RWPE2 (cell line): ENCODE data around the gene ANO7.

ENCODE experiments used
- ATAC-seq: fragments of 200-7000 bp; cut with Tn5 transposase; 3 replicates; pipeline ENCODE4 v1.9.1; 2021; ENCODE audit warnings: low read depth
- DNase-seq: peaks from one replicate; pipeline ENCODE4 v3.0.0-alpha.2; 2020; ENCODE audit warnings: low spot score
- H3K27ac ChIP-seq: fragments of 450-650 bp; 2 replicates; pipeline ENCODE4 v1.5.1; 2017; ENCODE audit warnings: mild to moderate bottlenecking; ENCODE audit not compliant: poor library complexity, severe bottlenecking
- H3K27me3 ChIP-seq: fragments of 250-450 bp; sonication (Bioruptor Pico); 2 replicates; pipeline ENCODE4 v1.5.1; 2021; ENCODE audit warnings: mild to moderate bottlenecking, moderate library complexity; ENCODE audit not compliant: insufficient read depth, poor library complexity, severe bottlenecking
- H3K36me3 ChIP-seq: fragments of 250-450 bp; sonication (Bioruptor Pico); 2 replicates; pipeline ENCODE4 v1.5.1; 2020; ENCODE audit warnings: low read depth, mild to moderate bottlenecking, moderate library complexity
- H3K4me1 ChIP-seq: fragments of 250-450 bp; sonication (Bioruptor Pico); 2 replicates; pipeline ENCODE4 v1.5.1; 2021; ENCODE audit warnings: mild to moderate bottlenecking, moderate library complexity; ENCODE audit not compliant: insufficient read depth, poor library complexity, severe bottlenecking
- H3K4me3 ChIP-seq: fragments of 250-450 bp; sonication (Bioruptor Pico); 2 replicates; pipeline ENCODE4 v1.5.1; 2021; ENCODE audit warnings: mild to moderate bottlenecking, moderate library complexity; ENCODE audit not compliant: severe bottlenecking
- H3K9me3 ChIP-seq: fragments of 250-450 bp; sonication (Bioruptor Pico); 2 replicates; pipeline ENCODE4 v1.5.1; 2021; ENCODE audit warnings: mild to moderate bottlenecking, moderate library complexity; ENCODE audit not compliant: severe bottlenecking
- TF ChIP-seq, protein P1 (sequence below): fragments of 450-650 bp; IDR thresholded peaks from one replicate; pipeline ENCODE4 v1.5.1; 2017; ENCODE audit warnings: mild to moderate bottlenecking, moderate library complexity; ENCODE audit not compliant: poor library complexity, severe bottlenecking

The ANO7 gene

DNA sequence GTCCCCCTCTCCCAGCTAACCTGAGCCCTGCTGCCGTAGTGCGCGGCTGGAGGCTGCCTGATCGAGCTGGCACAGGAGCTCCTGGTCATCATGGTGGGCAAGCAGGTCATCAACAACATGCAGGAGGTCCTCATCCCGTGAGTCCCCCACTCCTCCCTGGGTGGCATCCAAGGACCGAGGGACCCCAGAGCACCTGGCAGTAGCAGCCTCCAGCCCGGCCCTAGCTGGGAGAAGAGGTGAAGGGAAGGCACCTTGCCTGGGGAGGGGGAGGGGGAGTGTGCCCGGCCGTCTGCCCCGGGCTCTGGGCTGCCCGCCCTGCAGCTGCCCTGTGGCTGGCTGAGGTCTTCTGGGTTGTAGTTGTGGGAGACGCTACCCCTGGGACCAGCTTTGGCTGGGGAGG, 26.3 kb downstream of the ANO7 start:
- ATAC-seq (no peak), DNase-seq (no peak)
- TF ChIP-seq, protein P1, sequence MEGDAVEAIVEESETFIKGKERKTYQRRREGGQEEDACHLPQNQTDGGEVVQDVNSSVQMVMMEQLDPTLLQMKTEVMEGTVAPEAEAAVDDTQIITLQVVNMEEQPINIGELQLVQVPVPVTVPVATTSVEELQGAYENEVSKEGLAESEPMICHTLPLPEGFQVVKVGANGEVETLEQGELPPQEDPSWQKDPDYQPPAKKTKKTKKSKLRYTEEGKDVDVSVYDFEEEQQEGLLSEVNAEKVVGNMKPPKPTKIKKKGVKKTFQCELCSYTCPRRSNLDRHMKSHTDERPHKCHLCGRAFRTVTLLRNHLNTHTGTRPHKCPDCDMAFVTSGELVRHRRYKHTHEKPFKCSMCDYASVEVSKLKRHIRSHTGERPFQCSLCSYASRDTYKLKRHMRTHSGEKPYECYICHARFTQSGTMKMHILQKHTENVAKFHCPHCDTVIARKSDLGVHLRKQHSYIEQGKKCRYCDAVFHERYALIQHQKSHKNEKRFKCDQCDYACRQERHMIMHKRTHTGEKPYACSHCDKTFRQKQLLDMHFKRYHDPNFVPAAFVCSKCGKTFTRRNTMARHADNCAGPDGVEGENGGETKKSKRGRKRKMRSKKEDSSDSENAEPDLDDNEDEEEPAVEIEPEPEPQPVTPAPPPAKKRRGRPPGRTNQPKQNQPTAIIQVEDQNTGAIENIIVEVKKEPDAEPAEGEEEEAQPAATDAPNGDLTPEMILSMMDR: no peak
- Histone ChIP-seq H3K4me3 (no peak overlapping the region), H3K36me3 (no peaks in the 10 kb centered on the region), H3K4me1 (no peaks in the 10 kb centered on the region), H3K27ac (no peak overlapping the region), H3K27me3 (no peaks in the 10 kb centered on the region), H3K9me3 (no peaks in the 10 kb centered on the region)

DNA sequence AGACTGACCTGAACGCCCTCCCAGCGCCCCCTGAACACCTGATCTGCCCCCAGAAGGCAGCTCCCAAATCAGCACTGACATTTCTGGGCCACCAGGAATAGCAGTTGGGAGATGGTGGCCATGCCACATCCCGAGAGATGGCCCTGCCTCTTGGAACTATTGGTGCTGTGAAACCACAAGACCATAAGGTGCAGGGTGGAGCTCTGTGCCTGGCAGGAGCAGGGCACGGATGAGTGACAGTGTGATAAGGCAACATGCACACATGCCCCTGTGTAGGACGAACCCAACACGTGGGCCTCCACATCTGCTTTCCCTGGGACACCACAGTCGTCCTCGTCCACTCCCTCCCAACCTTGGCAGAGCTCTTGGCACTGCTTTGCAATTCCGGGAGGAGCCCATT, 26.9 kb downstream of the ANO7 start:
- no peak overlapping the region for H3K4me3 ChIP-seq
- no peak overlapping the region for H3K27ac ChIP-seq
- no peaks in the 10 kb centered on the region for H3K9me3 ChIP-seq
- ATAC-seq (no peak), DNase-seq (no peak)
- H3K27me3 ChIP-seq: no peaks in the 10 kb centered on the region
- H3K36me3 ChIP-seq: no peaks in the 10 kb centered on the region
- TF ChIP-seq, protein P1: no peak
- no peaks in the 10 kb centered on the region for H3K4me1 ChIP-seq

DNA sequence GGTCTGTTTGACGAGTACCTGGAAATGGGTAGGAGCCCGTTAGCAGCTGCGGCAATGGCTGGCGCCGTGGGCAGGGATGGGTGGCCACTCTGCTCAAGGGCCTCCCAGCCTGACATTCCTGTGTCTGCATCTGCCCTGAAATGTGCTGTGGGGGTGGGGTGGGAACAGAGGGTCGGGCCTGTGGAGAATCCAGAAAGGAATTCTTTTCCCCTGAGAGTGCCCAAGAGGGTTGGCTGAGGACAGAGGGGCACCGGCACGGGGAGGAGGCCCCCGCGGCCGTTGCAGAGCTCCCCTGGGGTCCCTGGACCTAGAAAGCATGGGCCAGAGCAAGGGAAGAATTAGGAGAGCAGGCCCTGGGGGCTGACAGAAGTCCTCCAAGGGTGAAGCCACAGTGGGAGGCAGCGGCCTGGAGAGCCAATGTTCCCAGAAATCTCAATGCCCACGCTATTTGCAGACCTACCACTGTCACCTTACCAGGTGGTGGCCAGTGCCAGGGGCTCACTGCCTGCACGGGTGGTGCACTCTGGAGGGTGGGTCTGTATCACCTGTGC, 27.8 kb downstream of the ANO7 start:
- TF ChIP-seq, protein P1: no peak
- H3K27ac ChIP-seq: no peak overlapping the region
- no peak for DNase-seq
- H3K4me3 ChIP-seq: no peak overlapping the region
- H3K36me3 ChIP-seq: no peaks in the 10 kb centered on the region
- no peaks in the 10 kb centered on the region for H3K9me3 ChIP-seq
- H3K4me1 ChIP-seq: no peaks in the 10 kb centered on the region
- ATAC-seq: no peak
- no peaks in the 10 kb centered on the region for H3K27me3 ChIP-seq

- no peak for DNase-seq
- Histone ChIP-seq H3K4me3 (peak overlapping the region; percentile 23), H3K9me3 (no peaks in the 10 kb centered on the region), H3K4me1 (no peaks in the 10 kb centered on the region), H3K27ac (peak overlapping the region; percentile 46), H3K27me3 (no peaks in the 10 kb centered on the region), H3K36me3 (no peaks in the 10 kb centered on the region)
- TF ChIP-seq, protein P1: no peak
- peak; percentile 49 for ATAC-seq
Measured at GRCh38 chr2:241217320-241218031, 29.0 kb downstream of the ANO7 start.
